NCI-H1436 treated with DMSO at 0.1 percent for 48 hours (cell line): ENCODE data around the gene RABL2B.

ENCODE experiments used
- DNase-seq: peaks from one replicate; lab custom pipeline; 2025; lab: John Stamatoyannopoulos, UW

The RABL2B gene

GRCh38 chr22:50738649-50739227, 44.7 kb downstream of the RABL2B start:
- DNase-seq = no peak

- DNase-seq = no peak
Measured at GRCh38 chr22:50737728-50738648, 45.4 kb downstream of the RABL2B start, which contains the start of gene ACR. Gene ACR (plus strand): TSS chr22:50738204. CDS start chr22:50738236, 32 bp downstream.

- DNase-seq = no peak
Measured at GRCh38 chr22:50735739-50736030, 47.8 kb downstream of the RABL2B start.

- DNase-seq = no peak
Measured at GRCh38 chr22:50734986-50735738, 48.3 kb downstream of the RABL2B start.

- DNase-seq = no peak
Measured at GRCh38 chr22:50734343-50734771, 49.1 kb downstream of the RABL2B start.

- no peak for DNase-seq
Measured at GRCh38 chr22:50733521-50734342, 49.7 kb downstream of the RABL2B start.

GRCh38 chr22:50732681-50733080, 50.8 kb downstream of the RABL2B start:
- no peak for DNase-seq

GRCh38 chr22:50731811-50732624, 51.4 kb downstream of the RABL2B start:
- no peak for DNase-seq

GRCh38 chr22:50730941-50731661, 52.3 kb downstream of the RABL2B start:
- no peak for DNase-seq

- no peak for DNase-seq
Measured at GRCh38 chr22:50730013-50730891, 53.2 kb downstream of the RABL2B start.

GRCh38 chr22:50729391-50730012, 53.9 kb downstream of the RABL2B start:
- no peak for DNase-seq

GRCh38 chr22:50728523-50728931, 54.9 kb downstream of the RABL2B start:
- no peak for DNase-seq

GRCh38 chr22:50727678-50728522, 55.5 kb downstream of the RABL2B start:
- DNase-seq = no peak

- DNase-seq = no peak
Measured at GRCh38 chr22:50726643-50727340, 56.6 kb downstream of the RABL2B start.

- DNase-seq = no peak
Measured at GRCh38 chr22:50725597-50725996, 57.8 kb downstream of the RABL2B start.

- DNase-seq = no peak
Measured at GRCh38 chr22:50724616-50725015, 58.8 kb downstream of the RABL2B start.

GRCh38 chr22:50723991-50724390, 59.4 kb downstream of the RABL2B start:
- DNase-seq = no peak
